ENCODE results near the gene MLLT10.

DNA sequence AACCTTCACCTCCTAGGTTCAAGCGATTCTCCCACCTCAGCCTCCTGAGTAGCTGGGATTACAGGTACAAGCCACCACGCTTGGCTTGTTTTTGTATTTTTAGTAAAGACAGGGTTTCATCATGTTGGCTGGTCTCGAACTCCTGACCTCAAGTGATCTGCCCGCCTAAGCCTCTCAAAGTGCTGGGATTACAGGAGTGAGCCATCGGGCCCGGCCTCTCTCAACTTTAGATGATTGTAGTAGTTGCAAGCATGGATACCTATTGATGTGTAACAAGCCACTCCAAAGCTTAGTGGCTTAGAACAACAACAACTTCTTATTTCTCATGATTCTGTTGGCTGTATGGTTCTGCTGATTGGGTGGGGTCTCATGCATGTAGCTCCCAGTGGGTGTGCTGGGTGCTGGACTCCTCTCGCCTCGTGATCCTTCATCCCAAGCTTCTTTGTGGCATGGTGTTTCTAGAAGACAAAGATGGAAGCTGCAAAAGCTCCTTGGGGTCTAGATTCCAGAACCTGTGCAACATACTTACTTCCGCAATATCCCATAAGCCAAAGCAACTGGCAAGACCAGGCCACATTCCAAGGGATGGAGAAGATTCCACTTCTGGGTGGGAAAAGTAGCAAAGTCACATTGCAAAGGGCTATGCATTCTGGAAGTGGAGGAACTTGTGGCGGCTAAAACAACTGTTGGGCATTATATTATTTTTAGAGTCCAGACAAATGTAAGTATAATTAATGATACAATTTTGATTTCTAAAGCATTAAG is 46.4 kb upstream of the MLLT10 start:
- TF ChIP-seq CTCF (IDR thresholded peaks at IDR 0.05) (no peak), EZH2phosphoT487 (IDR thresholded peaks at IDR 0.05) (no peak)

Measured in neural progenitor cell (in vitro differentiated cells).